Mononuclear cell (primary cell): Measurements from ENCODE around the gene RAB8B. TPM values are rescaled to one million over a fixed set of nuclear protein-coding genes. Genes with fewer than 3 reads are reported as not detected.
A peak's percentile ranks its signal among the peaks of the same experiment; 100 is the strongest.

ENCODE experiments used
- H3K27me3 ChIP-seq: 2 replicates; pipeline ENCODE4 v1.6.0; 2011; ENCODE audit warnings: low read length, control low read depth; ENCODE audit not compliant: insufficient read depth
- H3K4me1 ChIP-seq: 2 replicates; pipeline ENCODE4 v1.5.1; 2011; ENCODE audit warnings: mild to moderate bottlenecking, low read length, control low read depth; ENCODE audit not compliant: insufficient read depth
- H3K4me3 ChIP-seq: 2 replicates; pipeline ENCODE4 v1.5.1; 2011; ENCODE audit warnings: mild to moderate bottlenecking, low read length, moderate library complexity
- H3K9me3 ChIP-seq: 2 replicates; pipeline ENCODE4 v1.5.1; 2011; ENCODE audit warnings: low read depth, mild to moderate bottlenecking, control low read depth, low read length
- total RNA-seq: library from RNA; depleted of rRNA; stranded (reverse); fragments of >200 nt; gene quantifications from one replicate; pipeline ENCODE4 v1.2.3, GENCODE V29; 2012

The RAB8B gene
- total RNA-seq, 1 donor: 163 TPM

DNA sequence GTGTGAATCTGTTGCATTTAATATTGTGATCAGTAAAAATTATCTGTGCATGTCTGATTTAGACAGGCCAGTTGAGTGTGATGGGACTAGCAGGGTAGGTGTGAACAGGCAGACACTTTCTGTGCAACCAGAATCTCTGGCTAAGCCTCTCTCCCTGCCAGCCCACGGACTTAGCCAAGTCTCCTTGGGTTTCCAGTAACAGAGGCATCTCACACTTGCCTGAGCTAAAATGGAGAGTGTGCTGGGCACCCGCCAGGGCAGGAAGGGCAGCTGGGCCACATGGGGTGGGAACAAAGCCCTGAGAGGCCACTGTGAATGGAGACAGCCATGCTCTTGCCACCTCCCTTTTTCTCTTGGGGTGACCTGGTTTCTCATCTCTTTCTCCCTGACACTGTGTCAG lies 19.6 kb upstream of the RAB8B start:
- no peaks in the 10 kb centered on the region for H3K27me3 ChIP-seq
- no peak overlapping the region for H3K4me3 ChIP-seq
- H3K4me1 ChIP-seq: no peaks in the 10 kb centered on the region
- H3K9me3 ChIP-seq: no peaks in the 10 kb centered on the region

DNA sequence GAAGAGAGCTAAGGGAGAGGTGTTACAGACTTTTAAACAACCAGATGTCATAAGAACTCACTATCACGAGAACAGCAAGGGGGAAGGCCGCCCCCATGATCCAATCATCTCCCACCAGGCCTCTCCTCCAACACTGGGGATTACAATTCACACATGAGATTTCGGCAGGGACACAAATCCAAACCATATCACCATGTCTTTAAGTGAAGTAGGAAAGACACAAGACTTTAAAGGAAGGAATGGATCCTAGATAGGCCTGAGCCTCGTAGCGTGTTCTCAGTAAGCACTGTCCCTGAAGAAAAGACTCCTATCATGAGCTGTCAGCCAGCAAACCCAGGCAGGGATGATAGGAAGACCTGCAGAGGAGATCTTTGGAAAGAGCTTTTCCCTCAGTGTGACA lies 17.0 kb upstream of the RAB8B start:
- H3K27me3 ChIP-seq: no peaks in the 10 kb centered on the region
- H3K4me1 ChIP-seq: no peaks in the 10 kb centered on the region
- no peaks in the 10 kb centered on the region for H3K9me3 ChIP-seq
- no peak overlapping the region for H3K4me3 ChIP-seq

DNA sequence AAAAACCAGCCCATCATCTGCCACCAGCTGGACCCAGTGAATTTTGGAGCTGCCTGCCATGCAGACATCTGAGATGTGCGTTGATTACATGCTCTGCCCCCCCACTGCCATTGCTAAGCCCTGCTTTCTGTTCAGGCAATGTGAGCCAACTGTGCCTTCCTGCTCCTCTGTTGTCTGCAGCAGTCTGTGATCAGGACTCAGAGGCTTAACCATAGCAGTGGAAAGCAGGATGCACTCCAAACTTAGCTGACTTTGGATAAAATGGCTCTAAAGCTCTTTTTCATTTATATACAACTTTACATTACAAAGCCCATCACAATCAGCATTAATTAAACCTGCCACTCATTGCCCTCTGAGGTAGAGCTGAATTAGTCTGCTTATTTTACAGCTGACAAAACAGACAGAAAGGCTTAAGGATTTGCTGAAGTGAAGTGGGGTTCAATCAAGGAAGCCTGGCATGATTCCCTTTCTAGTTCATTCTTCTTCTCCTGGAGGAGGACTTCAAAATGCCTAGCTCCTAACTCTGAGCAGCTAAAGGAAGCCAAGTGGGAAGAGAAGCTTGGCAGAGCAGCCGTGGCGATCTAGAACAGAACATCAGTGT lies 16.5 kb upstream of the RAB8B start:
- Histone ChIP-seq H3K4me3 (no peak overlapping the region), H3K4me1 (no peaks in the 10 kb centered on the region), H3K9me3 (no peaks in the 10 kb centered on the region), H3K27me3 (no peaks in the 10 kb centered on the region)

DNA sequence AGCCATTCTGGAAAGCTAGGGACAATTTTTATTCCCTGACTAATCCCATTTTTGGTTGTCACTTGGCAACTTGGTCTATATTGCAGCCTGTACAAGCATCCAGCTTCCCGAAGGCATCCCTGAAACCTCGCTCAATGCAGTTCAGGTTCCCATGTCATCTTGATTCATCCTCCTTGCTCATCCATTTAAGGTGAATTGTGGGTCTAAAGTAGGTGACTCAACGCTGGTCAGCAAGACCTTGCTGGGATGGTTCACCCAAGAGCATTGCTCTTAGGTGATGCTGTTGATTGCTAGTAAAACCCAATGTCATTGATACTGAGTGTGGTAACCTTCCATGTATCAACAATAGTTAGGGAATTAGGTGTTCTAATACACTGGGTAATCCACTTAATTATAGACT lies 13.1 kb upstream of the RAB8B start:
- no peaks in the 10 kb centered on the region for H3K9me3 ChIP-seq
- no peaks in the 10 kb centered on the region for H3K27me3 ChIP-seq
- H3K4me3 ChIP-seq: no peak overlapping the region
- no peaks in the 10 kb centered on the region for H3K4me1 ChIP-seq

DNA sequence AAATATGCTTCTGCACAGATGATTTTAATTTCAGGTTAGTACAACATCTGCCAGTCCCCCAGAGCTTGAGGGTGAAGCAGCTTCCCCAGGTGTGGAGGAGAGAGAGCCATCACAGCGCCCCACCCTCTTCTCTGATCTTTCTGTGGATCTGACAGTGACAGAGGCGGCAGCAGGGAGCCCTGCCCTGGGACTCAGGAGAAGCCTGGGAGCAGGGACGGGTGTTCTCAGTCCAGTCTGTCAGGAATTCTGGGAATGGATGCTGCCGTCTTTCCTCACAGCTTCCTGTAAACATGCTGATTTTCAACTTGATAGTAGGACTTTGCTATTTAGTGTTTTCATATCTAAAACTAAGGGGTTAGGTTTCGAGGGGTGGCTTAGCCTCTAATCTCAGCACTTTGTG lies 11.4 kb upstream of the RAB8B start:
- H3K4me3 ChIP-seq: no peak overlapping the region
- no peaks in the 10 kb centered on the region for H3K4me1 ChIP-seq
- no peaks in the 10 kb centered on the region for H3K9me3 ChIP-seq
- no peaks in the 10 kb centered on the region for H3K27me3 ChIP-seq

DNA sequence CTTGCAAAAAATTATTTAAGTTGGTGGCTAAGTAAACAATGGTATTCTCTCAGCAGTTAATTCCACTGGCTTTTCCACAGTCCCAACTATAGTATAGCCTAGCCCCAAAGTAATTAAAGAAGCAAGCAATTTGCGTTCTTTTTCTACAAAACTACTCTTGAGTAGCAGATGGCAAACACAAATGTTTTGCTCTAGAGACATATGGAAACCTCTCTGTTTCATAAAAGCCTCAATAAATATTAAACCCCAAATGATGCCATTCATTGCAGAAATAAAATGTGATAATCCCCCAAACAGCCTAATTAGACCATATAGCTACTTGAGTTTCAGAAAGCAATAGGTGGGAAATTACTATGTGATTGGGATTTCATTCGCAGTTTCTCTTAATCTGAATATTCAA lies 8.7 kb upstream of the RAB8B start:
- no peaks in the 10 kb centered on the region for H3K9me3 ChIP-seq
- no peak overlapping the region for H3K4me3 ChIP-seq
- no peaks in the 10 kb centered on the region for H3K27me3 ChIP-seq
- H3K4me1 ChIP-seq: no peaks in the 10 kb centered on the region

DNA sequence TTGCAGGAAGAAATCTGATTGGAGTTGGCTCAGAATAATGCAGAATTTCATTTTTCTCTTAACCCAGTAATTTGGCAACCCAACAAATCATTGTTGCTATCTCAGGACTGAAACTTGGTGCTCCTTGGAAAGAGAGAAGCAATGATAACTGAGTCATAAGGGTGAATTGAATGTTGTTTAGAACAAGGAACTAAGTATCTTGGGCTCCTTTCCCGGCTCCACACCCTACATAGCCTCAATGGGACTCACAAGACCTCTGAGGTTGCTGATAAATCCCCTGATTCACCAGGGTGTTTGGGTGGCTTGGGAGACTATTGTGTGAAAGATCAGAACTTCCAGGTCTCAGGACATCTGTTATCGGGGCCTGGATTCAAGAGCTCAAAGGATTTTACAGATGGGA lies 7.8 kb upstream of the RAB8B start:
- no peak overlapping the region for H3K4me3 ChIP-seq

DNA sequence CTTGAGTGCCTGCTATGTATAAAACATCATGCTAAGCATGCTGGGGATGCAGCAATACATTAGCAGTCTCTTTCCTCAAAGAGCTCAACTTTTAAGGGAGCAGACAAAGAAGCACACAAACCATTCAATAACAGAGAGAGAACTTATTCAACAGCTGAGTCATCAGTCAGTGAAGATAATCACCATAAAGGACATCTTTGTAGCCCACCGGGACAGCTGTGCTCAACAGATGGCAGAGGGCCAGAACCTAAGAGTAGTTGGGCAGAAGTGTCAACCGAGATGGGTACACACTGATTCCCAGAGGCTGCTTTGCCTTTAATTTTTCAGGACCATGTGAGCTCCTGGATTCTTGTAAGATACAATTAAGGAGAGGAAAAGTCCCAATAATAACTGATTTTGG lies 4.2 kb upstream of the RAB8B start:
- H3K4me3 ChIP-seq: no peak overlapping the region
- H3K4me1 ChIP-seq: peaks cover 7% of the 10 kb centered on the region
- no peaks in the 10 kb centered on the region for H3K9me3 ChIP-seq
- no peaks in the 10 kb centered on the region for H3K27me3 ChIP-seq

More for the DNA sequence above, 7.8 kb upstream of the RAB8B start:
- Histone ChIP-seq H3K27me3 (no peaks in the 10 kb centered on the region), H3K4me1 (no peaks in the 10 kb centered on the region), H3K9me3 (no peaks in the 10 kb centered on the region)

DNA sequence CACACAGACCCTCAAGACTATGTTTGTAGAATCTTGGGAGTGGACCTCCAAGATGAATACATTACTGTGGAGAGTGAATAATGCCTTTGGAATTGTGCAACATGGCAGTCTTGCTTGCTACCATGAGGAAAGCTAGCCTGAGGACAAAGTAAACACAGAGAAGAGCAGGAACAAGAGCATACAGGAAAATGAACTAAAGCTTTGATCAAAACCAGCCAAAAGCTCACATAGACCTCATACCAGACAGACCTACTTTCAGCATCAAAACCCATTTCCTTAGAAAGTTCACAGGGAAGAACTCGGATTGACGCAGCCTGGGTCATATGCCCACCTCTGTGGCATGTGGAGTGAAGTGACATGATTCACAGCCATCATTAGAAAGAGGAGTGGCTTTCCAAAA lies 3.3 kb upstream of the RAB8B start:
- Histone ChIP-seq H3K4me3 (no peak overlapping the region), H3K27me3 (no peaks in the 10 kb centered on the region), H3K9me3 (no peaks in the 10 kb centered on the region), H3K4me1 (peaks cover 14% of the 10 kb centered on the region)

DNA sequence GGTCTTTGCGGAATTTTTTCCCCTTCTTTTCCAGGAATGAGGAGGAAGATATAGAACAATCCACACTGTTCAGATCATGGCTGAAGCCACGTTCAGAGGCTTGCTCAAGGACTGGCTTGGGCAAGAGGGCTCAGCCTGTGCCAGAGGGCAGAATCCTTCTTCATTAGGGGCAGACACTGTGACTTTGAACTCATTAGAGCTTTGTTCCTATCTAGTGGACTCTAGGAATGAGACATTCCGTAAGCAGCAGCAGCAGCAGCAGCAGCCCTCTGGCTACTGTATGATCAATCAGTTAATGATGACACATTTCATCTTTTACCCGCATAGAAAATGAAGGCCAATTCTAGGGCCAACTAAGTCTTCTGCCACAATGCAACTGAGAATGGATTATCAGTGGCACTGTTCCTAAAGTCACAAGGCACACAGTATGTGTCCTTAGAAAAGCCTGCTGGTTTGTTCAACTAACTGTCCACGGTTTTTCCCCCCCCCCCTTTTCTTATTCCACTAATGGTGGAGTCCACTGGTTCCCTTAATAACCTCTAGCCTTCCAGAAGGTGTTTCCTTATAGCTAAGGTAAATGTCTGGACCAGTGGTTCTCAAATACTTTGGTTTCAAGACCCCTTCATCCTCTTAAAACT lies 1.7 kb upstream of the RAB8B start:
- Histone ChIP-seq H3K4me3 (no peak overlapping the region), H3K27me3 (no peaks in the 10 kb centered on the region), H3K4me1 (peaks cover 30% of the 10 kb centered on the region), H3K9me3 (no peaks in the 10 kb centered on the region)

DNA sequence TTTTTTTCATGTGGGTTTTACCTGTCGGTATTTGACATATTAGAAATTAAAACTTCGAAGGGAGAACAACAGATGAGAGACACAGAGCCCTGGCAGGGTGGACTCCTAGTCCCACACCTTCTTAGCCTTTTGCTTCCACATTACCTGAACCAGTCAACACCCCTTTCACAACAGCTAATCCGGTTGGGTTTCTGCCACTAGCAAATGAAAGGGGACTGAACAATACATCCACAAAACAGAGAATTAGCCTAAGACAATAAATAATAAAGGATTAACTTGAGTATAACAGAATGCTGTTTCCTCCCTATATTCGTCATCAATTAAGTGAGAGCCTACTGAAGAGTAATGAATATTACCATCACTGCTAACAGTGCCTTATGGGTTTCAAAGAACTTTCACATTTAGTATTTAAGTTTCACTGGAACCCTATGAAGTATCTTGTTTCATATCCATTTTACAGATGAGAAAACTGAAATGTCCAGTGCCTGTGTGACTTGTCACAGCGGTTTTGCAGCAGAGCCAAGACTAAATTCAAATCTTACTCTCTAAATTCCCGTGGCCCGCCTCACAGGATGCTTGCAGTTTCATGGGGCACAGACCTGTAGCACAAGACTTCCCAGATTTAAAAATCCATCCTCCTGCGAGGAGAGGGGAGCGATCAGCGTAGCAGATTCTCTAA lies 1.0 kb upstream of the RAB8B start:
- no peaks in the 10 kb centered on the region for H3K9me3 ChIP-seq
- peaks cover 37% of the 10 kb centered on the region for H3K4me1 ChIP-seq
- H3K27me3 ChIP-seq: no peaks in the 10 kb centered on the region
- peak overlapping the region; percentile 89 for H3K4me3 ChIP-seq

DNA sequence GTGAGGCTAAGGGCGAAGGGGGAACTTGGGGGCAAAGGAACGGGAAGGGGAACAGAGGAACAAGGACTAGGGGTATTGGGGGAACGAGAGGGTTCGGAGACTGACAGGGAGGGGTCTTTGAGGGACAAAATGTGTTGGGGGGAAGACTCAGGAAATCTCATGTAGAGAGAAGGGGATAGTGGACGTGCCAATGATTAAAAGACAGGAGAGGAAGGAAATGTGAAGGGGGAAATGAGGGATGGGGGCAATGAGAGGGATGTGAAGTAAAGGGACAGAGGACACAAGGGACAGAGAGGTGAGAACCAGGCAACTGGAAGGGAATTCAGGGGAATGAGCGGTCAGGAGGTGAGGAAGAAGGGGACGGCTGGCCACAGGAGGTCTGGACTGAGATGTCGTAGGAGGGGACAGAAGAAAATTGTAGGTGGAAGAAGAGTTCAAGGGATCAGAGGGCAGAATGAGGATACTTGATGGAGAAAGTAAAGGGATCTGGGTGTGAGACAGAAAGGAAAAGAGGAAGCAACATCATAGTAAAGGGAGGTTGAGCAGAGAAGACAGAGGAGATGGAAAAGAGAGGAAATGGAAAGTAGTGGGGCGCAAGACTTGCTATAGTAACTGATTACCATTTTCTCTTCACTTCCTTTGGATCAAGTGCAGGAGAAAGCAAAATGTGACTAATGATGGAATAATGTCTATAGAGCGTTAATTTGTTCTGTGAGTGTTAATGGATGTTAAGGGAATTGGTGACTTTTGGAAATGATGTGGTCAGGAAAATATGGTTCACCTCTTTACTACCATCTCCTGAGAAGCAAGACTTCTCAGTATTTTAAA lies 749 bp downstream of the RAB8B start:
- Histone ChIP-seq H3K27me3 (no peaks in the 10 kb centered on the region), H3K4me1 (peaks cover 53% of the 10 kb centered on the region)

DNA sequence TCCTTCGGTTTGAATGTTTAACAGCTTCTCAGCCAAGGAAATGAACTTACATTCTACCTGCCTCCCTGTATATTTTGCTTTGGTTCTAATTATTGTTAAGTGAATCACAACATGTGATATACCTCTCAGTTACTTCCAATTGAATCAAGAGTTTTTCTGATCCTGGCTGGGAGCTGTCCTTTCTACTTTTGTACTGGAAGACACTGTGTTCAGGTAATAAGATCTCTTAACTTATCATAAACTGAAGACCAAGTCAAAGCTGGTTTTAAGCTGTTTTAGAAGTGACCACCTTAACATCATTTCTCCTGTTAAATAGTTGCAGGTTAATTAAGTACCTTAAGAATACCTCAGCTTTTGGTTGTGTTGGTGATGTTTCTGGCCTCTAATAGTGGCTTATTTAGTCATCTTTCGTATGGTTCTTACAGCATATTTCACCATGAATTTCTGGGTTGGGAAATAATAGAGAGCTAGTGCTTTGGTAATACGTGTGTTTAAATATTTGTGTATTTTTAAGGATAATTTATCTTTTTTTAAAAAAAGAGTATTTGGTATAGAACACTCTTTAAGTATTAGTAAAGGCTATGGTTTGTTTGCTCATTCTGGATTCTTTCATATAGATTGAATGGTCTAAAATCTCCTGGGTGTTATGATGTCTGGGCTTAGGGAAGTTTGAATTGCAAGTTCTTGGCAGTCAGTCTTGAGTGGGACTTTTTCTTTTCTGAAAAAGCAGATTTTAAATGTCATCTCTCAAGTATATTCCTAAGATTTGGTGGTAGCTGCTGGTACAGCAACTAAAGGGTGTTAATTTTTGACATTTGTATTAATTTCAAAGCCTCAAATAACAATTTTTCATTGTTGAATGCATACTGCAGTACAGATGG lies 1.6 kb downstream of the RAB8B start:
- H3K27me3 ChIP-seq: no peaks in the 10 kb centered on the region
- H3K4me3 ChIP-seq: peak overlapping the region; percentile 89
- H3K9me3 ChIP-seq: no peaks in the 10 kb centered on the region
- peaks cover 62% of the 10 kb centered on the region for H3K4me1 ChIP-seq

More for the DNA sequence above, 749 bp downstream of the RAB8B start:
- H3K4me3 ChIP-seq: peak overlapping the region; percentile 89
- H3K9me3 ChIP-seq: no peaks in the 10 kb centered on the region

DNA sequence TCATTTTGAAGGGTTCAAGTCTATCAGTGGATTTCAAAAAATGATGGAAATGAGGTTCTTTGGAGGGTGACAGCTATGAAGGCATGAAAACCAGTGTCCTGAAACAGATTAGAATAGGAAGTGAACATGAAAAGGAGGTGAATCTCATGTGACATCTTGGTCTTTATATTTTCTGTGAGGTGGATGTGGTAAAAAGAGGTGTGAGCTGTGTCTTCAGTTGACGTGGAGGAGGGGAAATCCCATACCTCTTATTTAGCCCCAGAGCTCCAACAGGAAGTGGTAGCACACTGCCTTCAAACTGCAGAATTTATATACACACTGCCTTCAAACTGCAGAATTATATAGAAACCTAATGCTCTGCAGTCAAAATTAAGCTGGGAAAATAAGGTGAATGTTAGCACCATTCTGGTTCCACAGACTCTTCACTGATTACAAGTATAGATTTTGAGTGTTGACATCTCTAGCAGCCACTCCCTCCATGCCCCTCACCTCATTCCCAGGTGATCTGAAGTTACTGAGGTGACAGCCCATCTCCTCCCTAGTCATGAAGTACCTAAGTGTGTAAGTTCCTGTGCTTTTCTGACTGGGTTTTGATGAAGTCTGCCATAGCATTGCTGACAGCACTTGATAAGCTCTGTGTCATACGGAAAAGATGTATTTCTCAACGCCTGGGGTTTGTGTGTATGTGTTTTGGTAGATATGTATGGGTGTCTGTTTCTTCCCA lies 2.7 kb downstream of the RAB8B start:
- H3K9me3 ChIP-seq: no peaks in the 10 kb centered on the region
- H3K4me1 ChIP-seq: peaks cover 70% of the 10 kb centered on the region
- no peaks in the 10 kb centered on the region for H3K27me3 ChIP-seq
- H3K4me3 ChIP-seq: peak overlapping the region; percentile 24
